IPS DF 4.7 (cell line): ENCODE measurements around the gene ZNF444.
"Not testable (repeated sequence)": the region's sequence is repeated elsewhere in the genome, so short reads cannot be mapped to it uniquely, and the experiment has no call there.

Experiments used
- DNase-seq: peaks from one replicate; pipeline ENCODE4 v3.0.0-alpha.2; 2013; ENCODE audit warnings: low spot score; ENCODE audit errors: extremely low read depth

The ZNF444 gene

DNA sequence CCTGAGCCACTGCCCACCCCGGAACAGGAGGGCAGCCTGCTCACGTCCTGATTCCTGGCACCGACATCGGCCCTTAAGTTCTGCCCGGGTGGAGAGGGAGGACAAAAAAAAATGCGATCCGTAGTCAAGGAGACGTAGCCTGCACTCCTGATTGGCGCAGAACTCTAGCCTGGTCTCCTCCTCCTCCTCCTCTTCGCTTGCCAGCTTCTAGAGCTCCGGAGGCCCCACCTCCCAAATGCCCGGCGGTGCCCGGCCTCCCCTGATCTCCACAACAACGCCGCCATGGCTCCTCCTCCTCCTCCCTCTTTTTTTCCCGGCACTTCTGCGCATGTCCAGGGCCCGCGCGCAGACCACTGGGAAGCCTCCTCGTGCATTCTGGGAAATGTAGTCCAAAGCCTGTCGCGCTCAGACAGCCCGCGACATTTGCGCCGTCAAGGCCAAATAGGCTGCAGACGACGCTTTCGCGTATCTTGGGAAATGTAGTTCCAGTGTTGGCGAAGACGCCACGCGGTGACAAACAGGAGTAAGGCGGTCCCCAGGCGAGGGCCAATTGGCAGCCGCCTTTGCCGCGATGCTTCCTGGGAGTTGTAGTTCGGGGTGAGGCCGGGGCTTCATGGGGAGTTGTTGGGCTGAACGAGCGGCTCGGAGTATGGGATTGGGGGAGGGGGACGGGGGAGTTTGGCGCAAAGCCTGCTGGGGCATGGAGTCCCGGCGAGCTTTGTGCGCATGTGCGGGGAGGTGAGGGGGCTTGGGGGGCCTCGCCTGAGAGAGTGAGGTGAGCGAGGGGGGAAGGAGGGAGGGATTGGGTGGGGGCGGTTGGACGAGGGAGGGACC lies at the start of gene ZNF444:
Gene ZNF444, plus strand, starts transcription at position 705 of the 834 bp plus-strand sequence. CDS start 5,625 bp downstream, outside the sequence.
- DNase-seq: peak; percentile 94

DNA sequence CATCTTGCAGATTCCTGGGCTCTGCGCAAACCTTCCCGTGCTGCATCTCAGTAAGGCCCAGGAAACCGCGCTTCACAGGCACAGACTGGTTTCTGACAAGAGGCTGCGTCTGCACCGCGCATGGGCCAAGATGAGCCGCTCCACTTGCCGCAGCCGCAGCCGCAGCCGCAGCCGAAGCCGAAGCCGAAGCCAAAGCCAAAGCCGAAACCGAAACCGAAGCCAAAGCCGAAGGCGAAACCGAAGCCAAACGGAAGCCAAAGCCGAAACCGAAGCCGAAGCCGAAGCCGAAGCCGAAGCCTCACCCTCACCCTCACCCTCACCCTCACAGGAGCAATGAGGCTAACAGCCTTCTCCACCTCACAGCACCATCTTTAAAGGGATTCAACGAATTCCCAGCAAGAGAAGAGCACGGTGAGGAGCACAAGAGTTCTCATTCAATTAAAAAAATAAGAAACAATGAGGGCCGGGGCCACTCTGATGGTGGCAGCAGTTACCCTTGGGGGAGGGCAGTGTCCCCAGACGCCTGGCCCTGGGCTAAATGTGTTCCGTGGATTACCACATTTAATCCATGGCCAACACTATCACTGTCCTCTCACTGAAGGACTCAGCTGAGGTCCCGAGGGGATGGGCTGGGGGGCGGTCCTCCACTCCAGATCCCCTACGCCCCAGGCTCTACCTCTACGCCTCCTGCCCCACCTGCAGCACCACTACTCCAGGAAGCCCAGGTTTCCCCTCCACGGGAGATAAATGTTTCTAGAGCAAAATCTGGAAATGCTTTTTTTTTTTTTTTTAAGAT lies 49.1 kb upstream of the ZNF444 start:
- no peak for DNase-seq

DNA sequence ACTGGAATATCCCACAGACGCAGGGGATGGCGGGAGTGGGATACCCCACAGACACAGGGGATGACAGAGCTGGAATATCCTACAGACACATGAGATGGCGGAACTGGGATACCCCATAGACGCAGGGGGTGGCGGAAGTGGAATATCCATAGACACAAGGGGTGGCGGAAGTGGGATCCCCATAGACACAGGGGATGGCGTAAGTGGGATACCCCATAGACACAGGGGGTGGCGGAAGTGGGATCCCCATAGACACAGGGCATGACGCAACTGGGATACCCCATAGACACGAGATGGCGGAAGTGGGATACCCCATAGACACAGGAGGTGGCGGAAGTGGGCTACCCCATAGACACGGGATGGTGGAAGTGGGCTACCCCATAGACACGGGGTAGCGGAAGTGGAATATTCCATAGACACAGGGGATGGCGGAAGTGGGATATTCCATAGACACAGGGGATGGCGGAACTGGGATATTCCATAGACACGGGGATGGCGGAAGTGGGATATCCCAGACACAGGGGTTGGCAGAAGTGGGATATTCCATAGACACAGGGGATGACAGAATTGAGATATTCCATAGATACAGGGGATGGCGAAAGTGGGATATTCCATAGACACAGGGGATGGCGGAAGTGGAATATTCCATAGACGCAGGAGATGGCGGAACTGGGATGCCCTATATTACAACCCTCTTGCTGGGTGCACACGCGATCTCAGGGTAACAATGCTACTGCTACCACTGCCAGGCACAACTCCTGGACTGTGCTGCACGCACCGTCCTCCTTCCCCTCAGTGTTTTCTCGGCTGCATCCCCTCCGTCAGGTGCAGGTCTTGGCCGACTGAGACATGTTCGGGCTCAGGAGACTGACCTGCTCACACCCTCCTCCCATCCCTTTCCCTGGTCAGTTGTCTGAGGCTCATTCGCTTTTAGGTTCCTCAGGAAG lies 48.1 kb upstream of the ZNF444 start:
- no peak for DNase-seq

DNA sequence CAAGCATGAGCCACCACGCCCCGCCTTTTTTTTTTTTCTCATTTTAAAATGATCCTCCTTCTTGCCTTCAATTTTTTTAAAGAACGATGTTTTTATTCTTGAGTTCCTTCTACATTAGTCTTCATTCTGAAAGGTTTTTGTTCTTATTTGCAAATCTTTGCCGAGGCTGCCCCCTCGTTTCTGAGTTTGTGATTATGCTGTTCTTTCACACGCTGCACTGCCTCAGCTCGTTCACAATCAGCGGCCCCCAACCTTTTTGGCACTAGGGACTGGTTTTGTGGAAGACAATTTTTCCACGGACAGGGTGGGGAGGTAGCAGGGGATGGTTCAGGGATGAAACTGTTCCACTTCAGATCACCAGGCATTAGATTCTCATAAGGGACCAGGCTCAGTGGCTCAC lies 46.6 kb upstream of the ZNF444 start:
- DNase-seq: no peak

DNA sequence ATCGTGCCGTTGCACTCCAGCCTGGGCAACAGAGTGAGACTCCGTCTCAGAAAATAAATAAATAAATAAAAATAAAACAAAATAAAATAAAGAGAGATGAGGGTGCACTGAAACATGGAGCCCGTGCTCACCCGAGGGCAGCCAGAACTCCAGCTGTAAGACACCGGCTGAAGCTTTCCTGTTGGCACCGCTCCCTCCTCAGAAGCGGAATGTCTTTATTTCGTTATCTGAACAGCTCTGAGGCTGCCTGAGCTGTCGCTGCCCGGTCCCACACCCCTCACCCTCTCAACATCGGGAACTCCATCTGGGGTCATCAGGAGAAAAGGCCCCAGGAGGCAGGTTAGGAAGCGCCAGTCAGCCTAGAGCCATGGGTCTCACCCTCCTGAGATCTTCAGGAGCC lies 44.4 kb upstream of the ZNF444 start:
- no peak for DNase-seq

DNA sequence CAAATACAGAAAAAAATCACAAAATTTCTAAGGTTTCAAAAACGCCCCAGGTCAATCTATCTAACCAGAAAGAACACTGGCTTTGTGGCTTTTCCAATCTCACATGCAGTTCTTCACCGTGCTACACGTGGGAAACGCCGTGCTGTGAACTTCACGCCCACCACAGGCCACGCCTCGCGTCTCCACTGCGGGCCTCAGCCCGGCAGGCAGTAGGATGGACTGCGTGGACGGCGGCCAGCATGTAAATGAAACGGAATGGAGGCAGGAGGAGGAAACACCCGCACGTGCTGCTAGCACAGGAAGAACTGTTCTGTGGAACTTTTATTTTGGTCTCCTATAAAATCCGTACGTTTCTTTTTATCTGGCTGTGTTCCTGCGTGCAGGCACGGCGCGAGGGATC lies 43.8 kb upstream of the ZNF444 start:
- DNase-seq: no peak

DNA sequence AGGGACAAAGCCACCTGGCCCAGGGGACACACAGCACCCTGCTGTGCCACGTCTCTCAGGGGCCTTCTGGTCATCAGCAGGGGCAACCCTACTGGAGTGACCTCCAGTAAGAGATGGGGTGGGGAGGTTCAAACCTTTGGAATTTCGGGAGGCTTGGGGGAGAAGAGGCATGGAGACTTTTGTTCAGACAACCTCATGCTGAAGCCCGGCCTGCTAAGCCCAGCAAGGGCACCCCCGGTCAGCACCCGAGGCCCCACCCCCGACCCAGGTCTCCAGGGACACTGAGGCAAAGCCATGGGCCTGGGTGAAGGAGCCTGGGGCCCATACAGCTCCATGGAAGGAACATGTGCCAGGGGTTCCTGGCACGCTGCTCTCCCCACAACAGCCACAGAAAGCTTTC lies 43.3 kb upstream of the ZNF444 start:
- no peak for DNase-seq

DNA sequence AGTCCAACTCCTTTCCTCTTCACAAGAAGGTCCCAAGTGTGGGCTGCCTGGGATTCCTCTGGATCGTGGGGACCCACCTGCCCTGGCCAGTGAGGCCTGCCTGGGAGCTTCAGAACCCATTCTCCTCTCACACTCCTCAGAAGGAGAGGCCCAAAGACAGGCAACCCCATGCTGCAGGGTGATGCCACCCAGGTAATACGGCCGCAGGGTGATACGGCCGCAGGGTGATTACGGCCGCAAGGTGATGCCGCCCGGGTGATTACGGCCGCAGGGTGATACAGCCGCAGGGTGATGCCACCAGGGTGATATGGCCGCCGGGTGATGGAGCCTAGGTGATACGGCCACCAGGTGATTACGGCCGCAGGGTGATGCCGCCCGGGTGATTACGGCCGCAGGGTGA lies 42.9 kb upstream of the ZNF444 start:
- not testable (repeated sequence) for DNase-seq

DNA sequence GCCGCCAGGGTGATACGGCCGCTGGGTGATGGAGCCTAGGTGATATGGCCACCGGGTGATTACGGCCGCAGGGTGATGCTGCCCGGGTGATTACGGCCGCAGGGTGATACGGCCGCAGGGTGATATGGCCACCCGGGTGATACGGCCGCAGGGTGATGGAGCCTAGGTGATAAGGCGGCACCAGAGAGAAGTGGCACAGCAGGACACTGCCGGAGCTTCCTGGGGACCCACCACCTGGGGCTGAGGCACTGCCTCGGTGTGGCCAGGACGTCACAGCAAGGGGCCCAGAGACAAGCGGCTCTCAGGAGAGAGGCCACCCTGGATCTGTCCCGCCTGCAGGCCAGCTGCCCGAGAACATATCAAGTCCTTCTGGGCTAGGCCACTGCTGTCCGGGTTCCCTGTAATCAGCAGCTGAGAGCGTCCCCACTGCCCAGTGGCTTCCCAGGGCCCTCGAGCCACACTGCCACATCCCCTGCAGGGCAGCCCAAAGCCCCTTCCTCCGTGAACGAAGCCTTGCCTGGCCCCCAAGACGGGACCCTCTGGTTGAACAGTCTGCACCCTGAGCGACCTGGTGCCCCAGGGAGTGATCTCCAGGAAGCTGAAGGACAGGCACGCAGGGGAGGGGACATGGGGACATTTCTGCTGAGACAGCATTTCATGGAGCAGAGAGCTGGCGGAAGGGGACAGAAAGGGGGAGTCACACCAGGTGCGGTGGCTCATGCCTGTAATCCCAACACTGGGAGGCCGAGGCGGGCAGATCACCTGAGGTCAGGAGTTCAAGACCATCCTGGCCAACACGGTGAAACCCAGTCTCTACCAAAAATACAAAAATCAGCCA lies 42.1 kb upstream of the ZNF444 start:
- DNase-seq: no peak

DNA sequence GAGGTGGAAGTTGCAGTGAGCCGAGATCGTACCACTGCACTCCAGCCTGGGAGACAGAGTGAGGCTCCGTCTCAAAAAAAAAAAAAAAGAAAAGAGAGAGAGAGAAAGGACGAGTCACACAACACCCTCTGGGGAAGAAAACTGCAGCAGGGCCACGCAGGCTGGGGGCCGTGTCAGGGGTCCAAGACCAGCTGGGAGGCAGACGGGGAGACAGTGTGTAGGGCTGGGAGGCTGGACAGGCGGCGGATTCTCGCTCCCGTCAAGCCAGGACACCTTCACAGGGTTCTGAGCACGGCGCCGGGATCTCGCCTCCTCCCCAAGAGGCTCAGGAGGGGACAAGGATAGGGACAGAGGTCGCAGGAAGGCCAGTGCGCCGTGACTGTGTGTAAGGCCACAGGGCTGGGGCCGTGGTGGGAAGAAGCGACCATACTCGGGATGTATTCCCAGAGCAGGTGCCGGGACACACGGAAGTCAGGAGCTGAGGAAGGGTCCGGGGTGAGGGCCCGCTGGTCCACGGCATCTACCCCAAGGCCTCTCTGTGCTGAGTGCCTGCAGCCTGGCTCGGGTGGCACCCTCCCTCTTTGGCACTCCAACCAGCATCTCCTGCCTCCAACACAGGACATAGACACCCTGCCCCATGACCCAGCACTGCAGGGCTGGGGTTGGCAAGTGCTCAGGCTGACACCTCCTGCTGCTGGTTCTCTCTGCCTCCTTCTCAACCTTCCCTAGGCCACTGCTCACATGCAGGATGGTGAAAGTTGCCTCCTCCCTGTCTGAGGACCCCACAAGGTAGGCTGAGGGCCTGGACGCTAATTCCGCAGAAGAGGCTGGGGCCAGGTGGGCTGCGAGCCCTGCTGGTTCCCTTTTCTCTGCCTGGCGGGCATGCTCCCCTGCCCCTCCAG lies 41.2 kb upstream of the ZNF444 start:
- DNase-seq: no peak

DNA sequence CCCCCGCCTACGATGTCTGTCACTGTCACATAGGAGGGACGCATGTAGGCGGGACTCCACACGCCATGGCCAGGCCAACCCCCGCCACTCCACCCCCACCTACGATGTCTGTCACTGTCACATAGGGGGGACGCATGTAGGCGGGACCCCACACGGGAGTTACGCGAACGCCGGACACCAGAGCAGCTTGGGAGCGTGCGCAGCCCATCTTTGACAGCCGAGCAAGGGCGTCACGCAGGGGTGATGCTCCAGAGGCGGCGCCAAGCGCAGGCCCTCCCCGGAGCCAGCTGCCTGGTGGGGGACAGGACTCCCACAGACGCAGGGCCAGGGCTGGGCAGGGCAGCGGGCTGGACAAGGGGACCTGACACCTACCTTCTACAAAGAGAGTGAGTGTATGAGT lies 40.0 kb upstream of the ZNF444 start:
- DNase-seq: no peak

DNA sequence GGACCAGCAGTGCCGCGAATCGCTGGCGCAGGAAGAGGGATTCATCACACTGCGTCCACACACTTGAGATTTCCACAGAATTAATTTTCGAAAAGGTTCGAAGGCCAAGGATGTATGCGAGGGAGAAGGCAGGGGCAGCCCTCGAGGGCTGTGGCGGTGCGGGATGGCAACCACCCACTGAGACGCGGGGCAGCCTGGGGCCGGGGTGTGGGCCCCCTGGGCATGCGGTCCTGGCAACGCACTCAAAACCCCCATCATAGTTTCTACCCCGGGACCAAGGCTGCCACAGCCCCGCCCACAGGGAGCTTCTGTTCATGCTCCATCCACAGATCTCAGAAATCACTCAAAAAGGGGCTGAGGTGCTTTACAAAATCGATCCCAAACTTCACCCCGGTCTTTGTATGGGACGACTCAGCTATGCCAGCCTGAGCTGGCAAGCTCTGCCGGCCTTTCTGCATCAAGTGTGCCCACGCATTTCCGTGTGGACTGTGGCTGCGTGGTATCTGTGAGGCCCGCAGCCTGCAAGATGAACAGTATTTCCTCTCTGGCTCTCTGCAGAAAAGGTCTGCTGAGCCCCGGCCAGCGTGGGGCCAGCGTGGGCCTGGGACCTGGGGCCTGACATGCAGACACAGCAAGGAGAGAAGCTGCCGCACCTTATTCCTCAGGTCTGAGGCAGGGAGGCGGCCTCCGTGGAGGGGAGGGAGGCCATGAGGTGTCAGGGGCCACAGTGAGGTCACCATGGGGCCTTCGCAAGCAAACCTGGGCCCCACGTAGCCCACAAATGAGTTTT lies 39.1 kb upstream of the ZNF444 start:
- DNase-seq: no peak

DNA sequence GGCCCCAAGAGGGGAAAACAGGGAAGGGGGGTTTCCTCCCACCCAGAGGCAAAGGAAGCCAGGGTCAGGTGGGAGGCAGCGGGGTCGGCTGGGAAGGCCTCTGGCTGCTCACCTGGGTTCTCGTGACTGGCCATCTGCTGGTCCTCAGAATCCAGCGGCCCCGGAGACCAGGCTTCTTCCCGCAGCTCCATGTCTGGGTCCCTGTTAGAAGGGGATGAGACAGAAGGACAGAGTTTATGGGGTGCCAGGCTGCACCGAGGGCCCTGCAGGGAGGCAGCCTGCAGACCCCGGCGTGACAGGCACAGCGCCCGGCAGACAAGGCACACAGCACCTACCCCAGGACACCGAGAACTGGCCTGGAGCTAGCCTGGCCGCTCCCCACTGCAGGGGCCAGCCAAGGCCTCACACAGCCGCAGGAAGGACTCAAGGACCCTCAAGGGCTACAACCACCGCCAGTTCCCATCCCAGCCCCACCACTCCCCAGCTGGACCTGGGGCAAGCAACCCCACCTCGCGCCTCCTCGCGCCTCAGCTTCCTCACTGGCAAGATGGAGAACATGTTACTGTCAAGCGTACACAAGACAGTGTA lies 38.0 kb upstream of the ZNF444 start:
- no peak for DNase-seq

DNA sequence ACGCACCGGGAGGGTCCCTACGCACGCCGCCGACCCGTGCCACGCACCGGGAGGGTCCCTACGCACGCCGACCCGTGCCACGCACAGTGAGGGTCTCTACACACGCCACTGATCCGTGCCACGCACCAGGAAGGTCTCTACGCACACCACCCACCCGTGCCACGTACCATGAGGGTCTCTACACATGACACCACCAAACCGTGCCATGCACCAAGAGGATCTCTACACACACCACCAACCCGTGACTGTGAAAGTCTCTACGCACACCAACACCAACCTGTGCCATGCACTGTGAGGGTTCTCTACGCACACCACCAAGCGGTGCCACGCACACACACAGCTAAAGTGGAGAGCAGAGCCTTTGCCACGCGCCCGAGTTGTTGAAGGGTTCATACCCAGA lies 36.7 kb upstream of the ZNF444 start:
- no peak for DNase-seq

DNA sequence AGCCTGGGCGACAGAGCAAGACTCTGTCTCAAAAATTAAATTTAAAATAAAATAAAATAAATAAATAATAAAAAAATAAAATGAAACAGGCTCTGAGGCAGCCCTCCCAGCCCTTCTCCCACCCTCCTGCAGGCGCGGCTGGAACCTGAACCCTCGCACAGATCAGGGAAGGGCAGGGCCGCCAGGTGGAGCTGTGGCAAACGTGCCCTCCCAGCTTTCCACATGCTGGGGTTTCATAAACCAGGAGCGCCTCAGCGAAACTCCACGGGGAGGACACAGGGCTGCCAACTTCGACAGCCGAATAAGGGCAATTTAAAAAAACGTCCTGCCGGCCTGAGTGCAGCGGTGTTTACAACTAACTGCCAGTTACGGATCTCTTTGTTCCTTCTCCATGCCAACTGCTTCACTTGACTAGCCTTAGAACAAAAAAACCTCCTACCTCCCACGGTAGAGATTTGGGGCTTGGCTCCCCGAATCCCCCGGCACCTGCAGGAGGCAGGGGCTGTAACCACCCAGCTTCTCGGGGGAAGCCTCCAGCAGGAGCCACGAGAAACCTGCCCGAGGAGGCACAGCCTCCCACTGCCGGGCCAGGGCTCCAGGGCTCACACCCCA lies 35.9 kb upstream of the ZNF444 start:
- DNase-seq: peak; percentile 51

DNA sequence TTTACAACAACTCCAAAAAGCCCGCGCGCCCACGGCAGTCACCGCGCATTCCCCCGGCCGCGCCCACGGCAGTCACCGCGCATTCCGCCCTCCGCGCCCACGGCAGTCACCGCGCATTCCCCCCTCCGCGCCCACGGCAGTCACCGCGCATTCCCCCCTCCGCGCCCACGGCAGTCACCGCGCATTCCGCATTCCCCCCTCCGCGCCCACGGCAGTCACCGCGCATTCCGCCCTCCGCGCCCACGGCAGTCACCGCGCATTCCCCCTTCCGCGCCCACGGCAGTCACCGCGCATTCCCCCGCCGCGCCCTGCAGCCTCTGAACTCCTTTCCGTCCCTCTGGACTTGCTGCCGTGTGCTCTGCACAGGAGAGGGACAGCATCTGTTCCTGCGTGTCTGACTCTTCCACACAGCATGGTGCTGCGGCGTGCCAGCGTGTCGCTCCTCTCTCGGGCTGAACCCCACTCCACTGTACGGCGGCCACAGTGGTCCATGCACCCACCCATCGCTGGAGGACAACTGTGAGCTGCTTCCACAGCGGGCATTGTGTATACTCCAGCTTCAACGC lies 35.2 kb upstream of the ZNF444 start:
- not testable (repeated sequence) for DNase-seq

DNA sequence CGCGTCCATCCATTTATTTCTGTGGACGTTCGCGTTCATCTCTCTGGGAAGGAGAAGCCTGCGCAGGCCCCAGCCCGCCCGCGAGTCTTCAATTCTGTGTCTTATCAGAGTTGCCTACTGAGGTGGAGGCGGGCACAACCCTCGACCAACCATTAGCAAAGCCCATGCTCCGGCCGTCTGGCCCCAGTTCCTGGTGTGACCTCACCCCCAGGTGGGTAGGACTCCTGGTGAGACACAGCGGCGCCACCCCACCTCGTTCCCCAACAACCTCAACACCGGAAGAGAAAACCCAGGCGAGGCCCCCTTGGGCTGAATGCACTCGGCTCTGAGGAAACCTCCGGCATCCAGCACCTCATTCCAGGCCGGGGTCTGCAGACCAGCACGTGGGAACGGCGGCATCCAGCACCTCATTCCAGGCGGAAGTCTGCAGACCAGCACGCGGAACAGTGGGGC lies 34.7 kb upstream of the ZNF444 start:
- DNase-seq: no peak

DNA sequence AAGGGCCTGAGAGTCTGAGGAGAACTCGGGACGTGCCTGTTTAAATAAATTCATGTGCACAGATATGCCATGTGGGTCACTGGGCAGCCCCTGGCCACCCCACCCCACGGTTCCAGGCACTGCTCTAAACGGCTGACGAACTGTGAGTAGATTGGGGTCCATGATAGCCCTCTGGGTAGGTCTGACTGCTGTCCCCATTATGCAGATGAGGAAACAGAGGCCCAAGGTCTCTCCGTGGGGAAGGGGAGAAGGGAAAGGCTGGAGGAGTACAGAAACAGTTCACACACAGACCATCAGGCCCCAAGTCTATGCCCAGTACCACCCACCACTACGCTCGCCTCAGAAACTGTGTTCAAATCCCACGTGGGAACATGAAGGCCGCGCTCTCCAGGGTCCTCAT lies 34.1 kb upstream of the ZNF444 start:
- no peak for DNase-seq
